ENCODE measurements around the gene NUDT13. TPM values are rescaled to one million over a fixed set of nuclear protein-coding genes. Genes with fewer than 3 reads are reported as not detected.

Gene NUDT13
- total RNA-seq, 1 experiment from 2014 or later, result 1.8 TPM

GRCh38 chr10:73167783-73168464 is 57.7 kb downstream of the NUDT13 start, which contains the start of the genes ECD and FAM149B1:
TSS of gene ECD (minus strand) at chr10:73168008. CDS start at chr10:73163937, 4,071 bp downstream.
TSS of gene FAM149B1 (plus strand) at chr10:73168119. CDS start at chr10:73168340, 221 bp downstream.
- Mint-ChIP-seq H3K4me3 (ENCODE audit: unreplicated experiment) (peak within 1 kb of the TSS; percentile 92), H3K9me3 (ENCODE audit: unreplicated experiment) (no peaks in the 10 kb centered on the region), H3K4me1 (ENCODE audit: insufficient read depth, unreplicated experiment) (peaks cover 20% of the 10 kb centered on the region), H3K27ac (ENCODE audit: low read depth, unreplicated experiment) (peak within 1 kb of the TSS; percentile 99), H3K36me3 (ENCODE audit: insufficient read depth, unreplicated experiment) (peaks cover 16% of the 10 kb centered on the region), H3K27me3 (ENCODE audit: insufficient read depth, unreplicated experiment) (no peaks in the 10 kb centered on the region)
- ChIA-PET CTCF (interaction anchor here (0.7 to 3.1 kb wide), 4 partner anchors 9 to 90 kb away, joined by 4 to 13 read pairs (median 6); partner anchors contain the start of gene P4HA1), POLR2A (interaction anchor here (0.6 to 4.4 kb wide), 17 partner anchors 9 to 345 kb away, joined by 3 to 44 read pairs (median 4); partner anchors contain the start of genes DNAJC9, MRPS16, NUDT13 and P4HA1)
- BruUV-seq (replicated peaks), result no TSS peak
- intact Hi-C loops (cut with micrococcal nuclease), result no loop called here
- peak; percentile 93 for DNase-seq (ENCODE audit: unreplicated experiment)
- no peak for TF ChIP-seq CTCF (IDR thresholded peaks at IDR 0.05; ENCODE audit: unreplicated experiment)

GRCh38 chr10:73168465-73168803 is 58.2 kb downstream of the NUDT13 start:
- BruUV-seq (replicated peaks), result TSS peak; percentile 66
- H3K27ac Mint-ChIP-seq (ENCODE audit: low read depth, unreplicated experiment), result peak overlapping the region; percentile 99
- no peak for DNase-seq (ENCODE audit: unreplicated experiment)
- peak overlapping the region; percentile 92 for H3K4me3 Mint-ChIP-seq (ENCODE audit: unreplicated experiment)
- peaks cover 17% of the 10 kb centered on the region for H3K4me1 Mint-ChIP-seq (ENCODE audit: insufficient read depth, unreplicated experiment)
- peaks cover 13% of the 10 kb centered on the region for H3K36me3 Mint-ChIP-seq (ENCODE audit: insufficient read depth, unreplicated experiment)
- intact Hi-C loops (cut with micrococcal nuclease), result no loop called here
- TF ChIP-seq CTCF (IDR thresholded peaks at IDR 0.05; ENCODE audit: unreplicated experiment), result no peak
- H3K27me3 Mint-ChIP-seq (ENCODE audit: insufficient read depth, unreplicated experiment), result no peaks in the 10 kb centered on the region
- POLR2A ChIA-PET, result interaction anchor here (0.6 to 4.4 kb wide), 17 partner anchors 10 to 346 kb away, joined by 3 to 44 read pairs (median 4); partner anchors contain the start of genes DNAJC9, MRPS16, NUDT13 and P4HA1
- CTCF ChIA-PET, result interaction anchor here (0.5 to 3.1 kb wide), 5 partner anchors 10 to 245 kb away, joined by 3 to 13 read pairs (median 4); no protein-coding TSS in a partner anchor
- H3K9me3 Mint-ChIP-seq (ENCODE audit: unreplicated experiment), result no peaks in the 10 kb centered on the region

- no peak overlapping the region for H3K27ac Mint-ChIP-seq (ENCODE audit: low read depth, unreplicated experiment)
- peaks cover 13% of the 10 kb centered on the region for H3K36me3 Mint-ChIP-seq (ENCODE audit: insufficient read depth, unreplicated experiment)
- intact Hi-C loops (cut with micrococcal nuclease), result no loop called here
- POLR2A ChIA-PET, result interaction anchor here (0.7 to 4.4 kb wide), 9 partner anchors 12 to 1034 kb away, joined by 3 to 44 read pairs (median 4); partner anchors contain the start of genes DNAJC9 and P4HA1
- peaks cover 17% of the 10 kb centered on the region for H3K4me1 Mint-ChIP-seq (ENCODE audit: insufficient read depth, unreplicated experiment)
- H3K4me3 Mint-ChIP-seq (ENCODE audit: unreplicated experiment), result no peak overlapping the region
- H3K9me3 Mint-ChIP-seq (ENCODE audit: unreplicated experiment), result no peaks in the 10 kb centered on the region
- CTCF ChIA-PET, result interaction anchor here (1.1 to 3.1 kb wide), 3 partner anchors 11 to 28 kb away, joined by 3 to 13 read pairs (median 7); no protein-coding TSS in a partner anchor
- no TSS peak for BruUV-seq (replicated peaks)
- DNase-seq (ENCODE audit: unreplicated experiment), result no peak
- TF ChIP-seq CTCF (IDR thresholded peaks at IDR 0.05; ENCODE audit: unreplicated experiment), result no peak
- H3K27me3 Mint-ChIP-seq (ENCODE audit: insufficient read depth, unreplicated experiment), result no peaks in the 10 kb centered on the region
Observed at GRCh38 chr10:73169320-73169719, 59.1 kb downstream of the NUDT13 start.

- no peaks in the 10 kb centered on the region for H3K4me1 Mint-ChIP-seq (ENCODE audit: insufficient read depth, unreplicated experiment)
- CTCF ChIA-PET, result interaction anchor here (1.2 kb wide), 1 partner anchor 25 kb away, joined by 3 read pairs; no protein-coding TSS in a partner anchor
- H3K36me3 Mint-ChIP-seq (ENCODE audit: insufficient read depth, unreplicated experiment), result peaks cover 11% of the 10 kb centered on the region
- BruUV-seq (replicated peaks), result no TSS peak
- TF ChIP-seq CTCF (IDR thresholded peaks at IDR 0.05; ENCODE audit: unreplicated experiment), result no peak
- no peak for DNase-seq (ENCODE audit: unreplicated experiment)
- POLR2A ChIA-PET, result interaction anchor here (1.4 kb wide), 1 partner anchor 74 kb away, joined by 4 read pairs; the partner anchor contains the start of gene DNAJC9
- no peaks in the 10 kb centered on the region for H3K27me3 Mint-ChIP-seq (ENCODE audit: insufficient read depth, unreplicated experiment)
- H3K27ac Mint-ChIP-seq (ENCODE audit: low read depth, unreplicated experiment), result no peak overlapping the region
- H3K4me3 Mint-ChIP-seq (ENCODE audit: unreplicated experiment), result no peak overlapping the region
- intact Hi-C loops (cut with micrococcal nuclease), result no loop called here
- no peaks in the 10 kb centered on the region for H3K9me3 Mint-ChIP-seq (ENCODE audit: unreplicated experiment)
Observed at GRCh38 chr10:73172867-73173266, 62.6 kb downstream of the NUDT13 start.

Measured in MCF 10A (cell line).